B cell (primary cell): Measurements from ENCODE around the gene GRN.

Experiments used
- CTCF ChIP-seq: fragments of 200-600 bp; IDR thresholded peaks from one replicate; pipeline ENCODE4 v1.8.0; 2022; ENCODE audit warnings: antibody characterized with exemption, mild to moderate bottlenecking
- EZH2 ChIP-seq: IDR thresholded peaks from 2 replicates; pipeline ENCODE4 v1.6.1; 2012; ENCODE audit warnings: borderline replicate concordance, low read depth, mild to moderate bottlenecking, moderate library complexity, low read length; ENCODE audit not compliant: insufficient read depth, poor library complexity, severe bottlenecking

DNA sequence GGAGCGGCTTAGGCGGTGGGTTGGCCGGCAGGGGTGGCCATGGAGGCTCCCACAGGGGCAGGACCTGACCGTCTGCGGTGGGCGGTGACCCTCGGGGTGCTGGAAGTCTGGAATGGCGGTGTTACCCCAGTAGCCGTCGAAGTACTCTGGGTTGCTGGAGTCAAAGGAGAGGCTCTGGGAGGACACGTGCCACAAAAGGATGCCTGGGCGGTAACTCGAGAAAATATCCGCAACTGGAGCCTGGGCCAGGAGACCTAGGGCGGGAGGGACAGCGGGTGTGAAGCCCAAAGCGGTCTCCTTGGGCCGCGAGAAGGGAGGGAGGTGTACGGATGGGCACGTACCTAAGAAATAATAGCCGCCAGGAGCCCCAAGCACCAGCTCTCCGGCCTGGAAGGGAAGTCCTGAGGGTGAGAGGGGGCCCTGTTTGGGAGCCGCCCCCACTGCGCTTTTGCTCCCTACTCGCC, 39.8 kb downstream of the GRN start:
- TF ChIP-seq CTCF (no peak), EZH2 (no peak)
